ENCODE measurements around the gene GLRB. TPM values are rescaled to one million over a fixed set of nuclear protein-coding genes. Genes with fewer than 3 reads are reported as not detected.

GLRB gene
- total and polyA plus RNA-seq, 9 of the 15 experiments (the other 6 are each of a cell fraction or from before 2014, with no cell fraction given): not detected

- FAIRE-seq: no peak
These were observed 25.4 kb upstream of the GLRB start for GRCh38 chr4:157050561-157050960.

More at GRCh38 chr4:157050561-157050960, 25.4 kb upstream of the GLRB start:
- Histone ChIP-seq H3K4me3 (no peak overlapping the region), H2AFZ (ENCODE audit: low read depth, low read length) (no peak overlapping the region), H3K9me1 (ENCODE audit: control insufficient read depth, insufficient read depth, low read length) (no peaks in the 10 kb centered on the region), H3K27ac (ENCODE audit: extremely low read depth, low read depth, low read length) (no peak overlapping the region), H3K9ac (ENCODE audit: insufficient read depth in 1 of 2, low read depth in 2 of 2, low read length in 2 of 2) (no peak overlapping the region), H3K79me2 (ENCODE audit: control insufficient read depth, insufficient read depth, low read length) (no peaks in the 10 kb centered on the region), H3K36me3 (ENCODE audit: control insufficient read depth, insufficient read depth, low read length) (no peaks in the 10 kb centered on the region), H3K4me1 (replicated peaks in 1 of 2; ENCODE audit: control insufficient read depth in 2 of 2, insufficient read depth in 2 of 2, low read length in 2 of 2) (no peaks in the 10 kb centered on the region), H3K27me3 (ENCODE audit: control insufficient read depth in 2 of 2, insufficient read depth in 2 of 2, low read length in 2 of 2) (no peaks in the 10 kb centered on the region), H4K20me1 (replicated peaks; ENCODE audit: control insufficient read depth, insufficient read depth, low read length) (no peaks in the 10 kb centered on the region), H3K4me2 (ENCODE audit: insufficient read depth, low read length) (no peak overlapping the region), H3K9me3 (replicated peaks; ENCODE audit: control insufficient read depth, insufficient read depth, low read depth, low read length) (no peaks in the 10 kb centered on the region; the same call in 1 of the 2 replicates)
- ChIA-PET POLR2A (no interaction called here), CTCF (ENCODE audit: low intra/inter-chr PET ratio) (no interaction called here)
- intact Hi-C loops (cut with micrococcal nuclease) (no loop called here), in situ Hi-C loops (cut with MboI) (no loop called here)
- DNase-seq (ENCODE audit: extremely low read depth in 1 of 4, low spot score in 3 of 4) (no peak), ATAC-seq (no peak)
- TF ChIP-seq FOXJ3 (CRISPR knock-in tag; IDR thresholded peaks at IDR 0.05) (no peak), HDAC2 (IDR thresholded peaks at IDR 0.05) (no peak), HNRNPL (IDR thresholded peaks at IDR 0.05; ENCODE audit: low read depth, low read length) (no peak), ELF2 (CRISPR knock-in tag; IDR thresholded peaks at IDR 0.05) (no peak), YY1 (IDR thresholded peaks at IDR 0.05; ENCODE audit: borderline replicate concordance in 1 of 3, control insufficient read depth in 1 of 3, extremely low read depth in 1 of 3, insufficient read depth in 3 of 3, insufficient read length in 1 of 3, insufficient replicate concordance in 2 of 3, low read depth in 1 of 3, low read length in 2 of 3) (no peak), MXI1 (IDR thresholded peaks at IDR 0.05; ENCODE audit: low read depth, low read length) (no peak), ZNF263 (CRISPR knock-in tag; IDR thresholded peaks at IDR 0.05; ENCODE audit: borderline replicate concordance) (no peak), ZFP1 (CRISPR knock-in tag; IDR thresholded peaks at IDR 0.05) (no peak), MCM3 (IDR thresholded peaks at IDR 0.05) (no peak), RUNX1 (IDR thresholded peaks at IDR 0.05; ENCODE audit: low read depth) (no peak), TRIM28 (IDR thresholded peaks at IDR 0.05) (no peak), ZSCAN29 (IDR thresholded peaks at IDR 0.05) (no peak), MTA2 (IDR thresholded peaks at IDR 0.05; ENCODE audit: low read depth) (no peak), ZKSCAN8 (CRISPR knock-in tag; IDR thresholded peaks at IDR 0.05) (no peak), SREBF2 (CRISPR knock-in tag; IDR thresholded peaks at IDR 0.05) (no peak), ZBTB1 (CRISPR knock-in tag; IDR thresholded peaks at IDR 0.05; ENCODE audit: borderline replicate concordance, low read depth) (no peak), ZNF696 (CRISPR knock-in tag; conservative IDR thresholded peaks at IDR 0.05) (no peak)
- TF ChIP-seq, protein P1, sequence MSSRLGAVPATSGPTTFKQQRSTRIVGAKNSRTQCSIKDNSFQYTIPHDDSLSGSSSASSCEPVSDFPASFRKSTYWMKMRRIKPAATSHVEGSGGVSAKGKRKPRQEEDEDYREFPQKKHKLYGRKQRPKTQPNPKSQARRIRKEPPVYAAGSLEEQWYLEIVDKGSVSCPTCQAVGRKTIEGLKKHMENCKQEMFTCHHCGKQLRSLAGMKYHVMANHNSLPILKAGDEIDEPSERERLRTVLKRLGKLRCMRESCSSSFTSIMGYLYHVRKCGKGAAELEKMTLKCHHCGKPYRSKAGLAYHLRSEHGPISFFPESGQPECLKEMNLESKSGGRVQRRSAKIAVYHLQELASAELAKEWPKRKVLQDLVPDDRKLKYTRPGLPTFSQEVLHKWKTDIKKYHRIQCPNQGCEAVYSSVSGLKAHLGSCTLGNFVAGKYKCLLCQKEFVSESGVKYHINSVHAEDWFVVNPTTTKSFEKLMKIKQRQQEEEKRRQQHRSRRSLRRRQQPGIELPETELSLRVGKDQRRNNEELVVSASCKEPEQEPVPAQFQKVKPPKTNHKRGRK (tag; IDR thresholded peaks at IDR 0.05): no peak
- TF ChIP-seq, protein P2, sequence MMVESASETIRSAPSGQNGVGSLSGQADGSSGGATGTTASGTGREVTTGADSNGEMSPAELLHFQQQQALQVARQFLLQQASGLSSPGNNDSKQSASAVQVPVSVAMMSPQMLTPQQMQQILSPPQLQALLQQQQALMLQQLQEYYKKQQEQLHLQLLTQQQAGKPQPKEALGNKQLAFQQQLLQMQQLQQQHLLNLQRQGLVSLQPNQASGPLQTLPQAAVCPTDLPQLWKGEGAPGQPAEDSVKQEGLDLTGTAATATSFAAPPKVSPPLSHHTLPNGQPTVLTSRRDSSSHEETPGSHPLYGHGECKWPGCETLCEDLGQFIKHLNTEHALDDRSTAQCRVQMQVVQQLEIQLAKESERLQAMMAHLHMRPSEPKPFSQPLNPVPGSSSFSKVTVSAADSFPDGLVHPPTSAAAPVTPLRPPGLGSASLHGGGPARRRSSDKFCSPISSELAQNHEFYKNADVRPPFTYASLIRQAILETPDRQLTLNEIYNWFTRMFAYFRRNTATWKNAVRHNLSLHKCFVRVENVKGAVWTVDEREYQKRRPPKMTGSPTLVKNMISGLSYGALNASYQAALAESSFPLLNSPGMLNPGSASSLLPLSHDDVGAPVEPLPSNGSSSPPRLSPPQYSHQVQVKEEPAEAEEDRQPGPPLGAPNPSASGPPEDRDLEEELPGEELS (CRISPR knock-in tag; IDR thresholded peaks at IDR 0.05; ENCODE audit: borderline replicate concordance): no peak
- 2% methylated on average over 4 of the region's 4 CpGs for WGBS (ENCODE audit: insufficient coverage, low coverage, missing lambda C conversion rate)
- no TSS peak for BruUV-seq (replicated peaks)

All from K562 (cell line).